ENCODE measurements around the gene ETV5.

The ETV5 gene

DNA sequence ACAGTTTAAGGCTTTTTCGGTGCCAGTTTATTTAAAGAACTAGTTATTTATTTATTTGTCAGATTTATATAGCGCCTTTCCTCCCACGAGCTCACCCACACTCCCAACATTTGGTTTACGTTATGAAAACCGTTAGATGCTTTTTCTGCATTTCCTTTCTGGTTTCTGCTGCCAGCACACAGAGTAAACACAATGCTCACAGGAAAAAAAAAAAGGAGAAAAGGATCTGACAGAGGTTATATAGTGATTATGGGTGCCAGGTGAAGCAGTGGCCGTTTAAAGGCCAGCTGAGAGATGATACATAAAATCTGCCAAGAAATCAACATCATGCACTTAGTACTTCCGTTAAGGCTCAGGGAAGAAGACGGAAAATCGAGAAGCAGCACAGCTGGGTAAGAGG, 37.9 kb downstream of the ETV5 start:
- no peak overlapping the region for H3K4me3 ChIP-seq (replicated peaks; ENCODE audit: low read depth, low read length)
- DNase-seq (ENCODE audit: low read depth) = no peak
- TF ChIP-seq, protein P1, sequence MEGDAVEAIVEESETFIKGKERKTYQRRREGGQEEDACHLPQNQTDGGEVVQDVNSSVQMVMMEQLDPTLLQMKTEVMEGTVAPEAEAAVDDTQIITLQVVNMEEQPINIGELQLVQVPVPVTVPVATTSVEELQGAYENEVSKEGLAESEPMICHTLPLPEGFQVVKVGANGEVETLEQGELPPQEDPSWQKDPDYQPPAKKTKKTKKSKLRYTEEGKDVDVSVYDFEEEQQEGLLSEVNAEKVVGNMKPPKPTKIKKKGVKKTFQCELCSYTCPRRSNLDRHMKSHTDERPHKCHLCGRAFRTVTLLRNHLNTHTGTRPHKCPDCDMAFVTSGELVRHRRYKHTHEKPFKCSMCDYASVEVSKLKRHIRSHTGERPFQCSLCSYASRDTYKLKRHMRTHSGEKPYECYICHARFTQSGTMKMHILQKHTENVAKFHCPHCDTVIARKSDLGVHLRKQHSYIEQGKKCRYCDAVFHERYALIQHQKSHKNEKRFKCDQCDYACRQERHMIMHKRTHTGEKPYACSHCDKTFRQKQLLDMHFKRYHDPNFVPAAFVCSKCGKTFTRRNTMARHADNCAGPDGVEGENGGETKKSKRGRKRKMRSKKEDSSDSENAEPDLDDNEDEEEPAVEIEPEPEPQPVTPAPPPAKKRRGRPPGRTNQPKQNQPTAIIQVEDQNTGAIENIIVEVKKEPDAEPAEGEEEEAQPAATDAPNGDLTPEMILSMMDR (IDR thresholded peaks at IDR 0.05; ENCODE audit: low read length, missing control alignments) = no peak

GRCh38 chr3:186070550-186070949, 38.3 kb downstream of the ETV5 start:
- no peak overlapping the region for H3K4me3 ChIP-seq (replicated peaks; ENCODE audit: low read depth, low read length)
- TF ChIP-seq, protein P1 (IDR thresholded peaks at IDR 0.05; ENCODE audit: low read length, missing control alignments) = no peak
- no peak for DNase-seq (ENCODE audit: low read depth)

GRCh38 chr3:186070133-186070532, 38.8 kb downstream of the ETV5 start:
- H3K4me3 ChIP-seq (replicated peaks; ENCODE audit: low read depth, low read length) = no peak overlapping the region
- DNase-seq (ENCODE audit: low read depth) = no peak
- TF ChIP-seq, protein P1 (IDR thresholded peaks at IDR 0.05; ENCODE audit: low read length, missing control alignments) = no peak

DNA sequence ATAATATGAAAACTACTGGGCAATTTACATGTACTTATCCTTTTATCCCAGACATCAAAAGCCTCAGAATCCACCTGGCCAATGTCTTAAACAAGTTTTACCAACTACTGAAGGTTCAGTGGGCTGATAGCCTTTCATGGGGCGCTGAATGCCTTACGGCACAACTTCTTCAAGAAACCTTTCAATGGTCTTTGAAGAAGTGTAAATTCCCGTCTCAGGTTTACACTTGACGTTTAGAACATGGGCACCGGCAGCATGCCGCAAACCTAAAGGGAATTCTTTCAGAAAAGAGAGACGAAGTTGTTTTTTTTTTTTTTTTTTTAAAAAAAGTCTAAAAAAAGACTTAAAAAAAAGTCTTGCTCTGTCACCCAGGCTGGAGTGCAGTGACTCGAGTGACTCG, 39.7 kb downstream of the ETV5 start:
- TF ChIP-seq, protein P1 (IDR thresholded peaks at IDR 0.05; ENCODE audit: low read length, missing control alignments) = no peak
- H3K4me3 ChIP-seq (replicated peaks; ENCODE audit: low read depth, low read length) = no peak overlapping the region
- DNase-seq (ENCODE audit: low read depth) = no peak

DNA sequence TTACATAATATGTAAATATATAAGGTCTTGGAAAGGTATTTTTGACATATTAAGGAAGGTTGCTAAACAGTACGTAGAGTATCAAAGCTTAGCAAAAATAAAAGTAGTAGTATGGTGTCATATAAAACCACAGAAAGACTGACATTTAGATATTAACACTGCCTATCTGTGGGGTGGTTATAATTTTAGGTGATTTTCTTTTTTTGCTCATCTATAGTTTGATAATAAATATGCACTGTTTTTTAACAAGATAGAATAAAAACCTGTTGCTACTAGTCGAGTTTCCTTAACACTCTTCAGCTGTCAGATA, 40.7 kb downstream of the ETV5 start:
- H3K4me3 ChIP-seq (replicated peaks; ENCODE audit: low read depth, low read length) = no peak overlapping the region
- DNase-seq (ENCODE audit: low read depth) = no peak
- TF ChIP-seq, protein P1 (IDR thresholded peaks at IDR 0.05; ENCODE audit: low read length, missing control alignments) = no peak

- TF ChIP-seq, protein P1 (IDR thresholded peaks at IDR 0.05; ENCODE audit: low read length, missing control alignments) = no peak
- no peak overlapping the region for H3K4me3 ChIP-seq (replicated peaks; ENCODE audit: low read depth, low read length)
- DNase-seq (ENCODE audit: low read depth) = no peak
These were observed 41.3 kb downstream of the ETV5 start for GRCh38 chr3:186067360-186068242.

DNA sequence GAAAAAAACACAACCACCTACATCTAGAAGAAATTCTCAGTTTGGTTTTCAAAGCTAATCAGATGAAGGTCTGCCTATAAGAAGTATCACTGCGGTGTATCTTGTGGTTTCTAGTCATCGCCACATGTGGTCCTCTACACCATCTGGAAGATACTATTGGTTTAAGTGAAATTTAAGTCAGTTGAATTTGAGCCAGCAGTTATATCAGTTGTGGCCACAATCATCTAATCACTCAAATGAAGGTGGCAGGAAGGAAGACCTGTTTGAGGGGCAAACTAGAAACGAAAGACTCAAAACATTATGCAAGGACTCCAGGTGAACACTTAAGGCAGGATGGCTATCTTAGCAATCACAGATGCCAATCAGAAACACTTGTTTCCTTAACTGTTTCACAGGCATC, 48.7 kb downstream of the ETV5 start:
- no peak for DNase-seq (ENCODE audit: low read depth)
- H3K4me3 ChIP-seq (replicated peaks; ENCODE audit: low read depth, low read length) = no peak overlapping the region
- TF ChIP-seq, protein P1 (IDR thresholded peaks at IDR 0.05; ENCODE audit: low read length, missing control alignments) = no peak
